ENCODE measurements around the gene CSRP1. TPM values are rescaled to one million over a fixed set of nuclear protein-coding genes. Genes with fewer than 3 reads are reported as not detected.
A peak's percentile ranks its signal among the peaks of the same experiment; 100 is the strongest.

CSRP1 gene
- total and polyA plus RNA-seq, 2 of the 13 experiments (the other 11 are each of a cell fraction or from before 2014, with no cell fraction given), result 17.7 to 68.9 TPM

DNA sequence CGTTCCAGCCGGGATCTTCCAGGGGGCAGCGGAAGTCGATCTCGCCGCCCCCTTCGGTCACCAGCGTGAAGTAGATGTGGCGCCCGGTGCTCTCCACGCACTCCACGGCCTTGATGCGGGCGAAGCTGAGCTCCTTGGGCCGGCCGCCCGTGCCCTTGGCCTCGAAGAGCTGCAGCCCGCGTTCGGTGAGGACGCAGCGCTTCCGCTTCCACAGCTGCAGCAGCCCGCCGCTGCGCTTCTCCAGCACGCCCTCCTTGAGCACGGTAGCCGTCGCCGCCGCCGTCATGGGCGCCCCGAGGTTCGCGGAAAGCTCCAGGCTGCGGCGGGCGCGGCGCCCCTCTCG is 38.5 kb downstream of the CSRP1 start (continued):
- TF ChIP-seq, protein P1, sequence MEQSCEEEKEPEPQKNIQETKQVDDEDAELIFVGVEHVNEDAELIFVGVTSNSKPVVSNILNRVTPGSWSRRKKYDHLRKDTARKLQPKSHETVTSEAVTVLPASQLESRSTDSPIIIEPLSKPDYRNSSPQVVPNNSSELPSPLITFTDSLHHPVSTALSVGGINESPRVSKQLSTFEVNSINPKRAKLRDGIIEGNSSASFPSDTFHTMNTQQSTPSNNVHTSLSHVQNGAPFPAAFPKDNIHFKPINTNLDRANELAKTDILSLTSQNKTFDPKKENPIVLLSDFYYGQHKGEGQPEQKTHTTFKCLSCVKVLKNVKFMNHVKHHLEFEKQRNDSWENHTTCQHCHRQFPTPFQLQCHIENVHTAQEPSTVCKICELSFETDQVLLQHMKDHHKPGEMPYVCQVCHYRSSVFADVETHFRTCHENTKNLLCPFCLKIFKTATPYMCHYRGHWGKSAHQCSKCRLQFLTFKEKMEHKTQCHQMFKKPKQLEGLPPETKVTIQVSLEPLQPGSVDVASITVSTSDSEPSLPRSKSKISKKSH (CRISPR knock-in tag; IDR thresholded peaks at IDR 0.05; ENCODE audit: borderline replicate concordance), result no peak
- TF ChIP-seq KMT2A (CRISPR knock-in tag; IDR thresholded peaks at IDR 0.05) (no peak), CREM (IDR thresholded peaks at IDR 0.05) (no peak), CREM (CRISPR knock-in tag; IDR thresholded peaks at IDR 0.05) (no peak), ZNF343 (CRISPR knock-in tag; IDR thresholded peaks at IDR 0.05) (no peak), ZNF33B (CRISPR knock-in tag; IDR thresholded peaks at IDR 0.05) (no peak), KDM5B (CRISPR knock-in tag; IDR thresholded peaks at IDR 0.05; ENCODE audit: borderline replicate concordance) (no peak), ZBTB21 (CRISPR knock-in tag; IDR thresholded peaks at IDR 0.05) (no peak), ZNF329 (CRISPR knock-in tag; IDR thresholded peaks at IDR 0.05; ENCODE audit: low read depth) (no peak), ZNF276 (CRISPR knock-in tag; IDR thresholded peaks at IDR 0.05; ENCODE audit: low read depth) (no peak), RNF2 (conservative IDR thresholded peaks at IDR 0.05; ENCODE audit: low read depth) (no peak), HNRNPLL (IDR thresholded peaks at IDR 0.05; ENCODE audit: low read depth, low read length, poor library complexity, severe bottlenecking) (no peak), ZNF615 (CRISPR knock-in tag; IDR thresholded peaks at IDR 0.05; ENCODE audit: borderline replicate concordance) (no peak), ZSCAN20 (CRISPR knock-in tag; IDR thresholded peaks at IDR 0.05; ENCODE audit: borderline replicate concordance) (no peak), NCOA2 (CRISPR knock-in tag; IDR thresholded peaks at IDR 0.05) (0 out of 2 replicates have a peak, but pooled peaks have one; percentile 7), ATAD3A (CRISPR knock-in tag; IDR thresholded peaks at IDR 0.05) (no peak), SIN3B (IDR thresholded peaks at IDR 0.05; ENCODE audit: low read length) (no peak), ZNF788 (CRISPR knock-in tag; IDR thresholded peaks at IDR 0.05; ENCODE audit: borderline replicate concordance) (no peak), HOXA7 (CRISPR knock-in tag; IDR thresholded peaks at IDR 0.05) (no peak), MYC (CRISPR knock-in tag; IDR thresholded peaks at IDR 0.05; ENCODE audit: borderline replicate concordance) (no peak; the same call in 1 of the 2 replicates), RCOR2 (CRISPR knock-in tag; IDR thresholded peaks at IDR 0.05) (no peak), ZIK1 (CRISPR knock-in tag; IDR thresholded peaks at IDR 0.05; ENCODE audit: borderline replicate concordance, low read depth) (no peak), ELF4 (CRISPR knock-in tag; IDR thresholded peaks at IDR 0.05; ENCODE audit: borderline replicate concordance) (no peak), HCFC1 (IDR thresholded peaks at IDR 0.05; ENCODE audit: low read depth, low read length) (no peak), ZFP36 (IDR thresholded peaks at IDR 0.05; ENCODE audit: borderline replicate concordance, low read depth, low read length, partially characterized antibody) (no peak), ZFP41 (CRISPR knock-in tag; IDR thresholded peaks at IDR 0.05; ENCODE audit: borderline replicate concordance) (no peak), ZNF781 (CRISPR knock-in tag; IDR thresholded peaks at IDR 0.05; ENCODE audit: borderline replicate concordance, not compliant biosample characterization) (no peak), ZNF83 (CRISPR knock-in tag; IDR thresholded peaks at IDR 0.05; ENCODE audit: borderline replicate concordance) (no peak), ADNP (CRISPR knock-in tag; IDR thresholded peaks at IDR 0.05) (no peak), ZNF737 (CRISPR knock-in tag; IDR thresholded peaks at IDR 0.05; ENCODE audit: borderline replicate concordance) (no peak)
- TF ChIP-seq, protein P2, sequence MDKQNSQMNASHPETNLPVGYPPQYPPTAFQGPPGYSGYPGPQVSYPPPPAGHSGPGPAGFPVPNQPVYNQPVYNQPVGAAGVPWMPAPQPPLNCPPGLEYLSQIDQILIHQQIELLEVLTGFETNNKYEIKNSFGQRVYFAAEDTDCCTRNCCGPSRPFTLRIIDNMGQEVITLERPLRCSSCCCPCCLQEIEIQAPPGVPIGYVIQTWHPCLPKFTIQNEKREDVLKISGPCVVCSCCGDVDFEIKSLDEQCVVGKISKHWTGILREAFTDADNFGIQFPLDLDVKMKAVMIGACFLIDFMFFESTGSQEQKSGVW (CRISPR knock-in tag; IDR thresholded peaks at IDR 0.05; ENCODE audit: borderline replicate concordance), result no peak
